ENCODE measurements around the gene MSN.
A peak's percentile ranks its signal among the peaks of the same experiment; 100 is the strongest.

The MSN gene

DNA sequence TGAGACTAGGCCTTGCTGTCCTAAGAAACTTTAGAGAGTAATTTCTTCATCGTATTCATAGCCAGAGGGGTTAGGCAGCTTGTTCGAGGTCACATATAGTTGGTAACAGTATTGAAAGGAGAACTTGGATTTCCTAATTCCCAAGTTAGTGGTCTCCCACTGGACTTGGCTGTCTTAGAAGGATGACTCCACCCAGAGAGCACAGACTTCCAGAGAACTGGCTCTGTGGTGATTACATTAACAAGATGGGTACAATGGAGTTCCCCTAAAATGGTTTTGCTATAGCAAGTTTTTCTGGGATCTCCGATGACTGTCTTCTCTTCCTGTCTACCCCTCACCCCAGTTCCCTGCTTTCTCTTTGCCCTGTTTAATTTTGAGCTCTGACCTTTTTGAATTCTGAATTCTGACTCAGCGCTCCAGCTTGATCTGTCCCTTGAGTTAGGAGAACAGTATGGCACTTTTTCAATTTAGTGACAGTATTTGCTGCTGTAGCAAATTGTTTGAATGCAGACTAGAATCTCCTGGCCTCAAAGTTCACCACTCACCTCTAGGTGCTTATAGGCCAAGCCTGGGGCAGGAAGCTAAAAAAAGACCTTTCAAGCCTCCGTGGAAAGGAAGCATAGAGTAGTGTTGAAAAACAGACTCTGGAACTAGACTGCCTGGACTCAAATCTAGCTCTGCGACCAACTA is 6.9 kb downstream of the MSN start:
- DNase-seq = peak; percentile 57 to 59

DNA sequence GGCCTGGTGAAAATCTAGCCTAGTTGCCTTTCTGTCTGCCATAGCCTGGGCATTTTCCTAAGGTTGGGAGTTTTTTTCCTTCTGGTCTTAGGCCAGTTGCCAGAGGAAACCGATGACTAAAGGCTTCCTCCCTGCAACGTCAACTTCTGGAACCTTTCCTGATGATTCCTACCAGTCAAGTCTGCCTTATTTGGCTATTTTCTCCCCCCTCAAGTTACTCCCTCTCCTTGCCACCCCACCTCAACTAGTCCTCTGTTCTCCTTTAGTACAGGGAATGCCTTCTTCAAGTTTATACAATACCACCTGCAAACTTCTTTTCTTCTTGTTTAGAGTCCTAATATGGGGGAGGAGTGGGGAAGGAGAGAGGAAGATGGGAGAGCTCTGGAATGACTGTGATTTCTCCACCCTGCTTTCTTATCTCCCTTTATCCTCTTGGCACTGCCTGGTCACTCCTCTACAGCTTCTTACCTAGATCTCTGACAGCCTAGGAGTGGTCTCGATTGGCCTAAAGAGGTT is 10.6 kb downstream of the MSN start:
- DNase-seq = no peak

GRCh38 chrX:65679071-65679540 is 11.7 kb downstream of the MSN start:
- peak; percentile 68 to 76 for DNase-seq

DNA sequence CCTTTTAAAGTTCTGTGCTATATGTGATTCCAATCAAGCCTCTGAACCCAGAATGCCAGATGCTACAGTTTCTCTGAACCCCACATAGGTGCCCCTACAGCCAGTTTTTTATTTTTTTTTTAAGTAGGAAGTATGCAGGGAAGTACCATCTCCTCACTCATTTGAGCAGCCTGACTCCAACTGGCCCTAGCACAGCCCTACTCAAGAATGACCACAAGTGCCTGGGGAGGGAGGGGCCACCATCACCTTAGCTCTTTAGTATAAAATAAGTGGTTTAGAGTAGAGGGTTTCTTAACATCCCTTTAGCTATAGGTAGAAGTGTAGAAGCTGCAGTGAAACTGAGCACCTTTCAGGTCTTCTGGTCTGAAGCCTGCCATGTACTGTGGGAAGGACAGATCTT is 14.4 kb downstream of the MSN start:
- no peak for DNase-seq

DNA sequence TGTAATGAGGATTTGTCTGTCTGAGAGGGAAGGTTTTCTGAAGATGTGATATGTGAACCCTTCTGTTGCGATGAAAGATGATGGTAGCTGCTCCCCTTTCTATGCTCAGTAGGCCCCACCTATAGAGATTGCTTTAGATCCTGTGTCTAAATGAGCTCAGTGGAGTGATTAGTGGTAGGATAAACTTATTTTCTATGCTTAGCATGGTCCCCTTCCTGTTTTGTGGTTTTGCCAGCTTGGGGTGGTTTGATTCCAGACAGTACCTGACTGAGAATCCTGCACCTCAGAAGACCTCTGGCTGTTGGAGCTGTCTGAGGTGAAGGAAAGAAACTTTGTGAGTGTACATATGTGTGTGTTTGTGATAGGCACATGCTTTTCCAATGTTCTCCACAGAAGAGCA is 17.7 kb downstream of the MSN start:
- DNase-seq = no peak

DNA sequence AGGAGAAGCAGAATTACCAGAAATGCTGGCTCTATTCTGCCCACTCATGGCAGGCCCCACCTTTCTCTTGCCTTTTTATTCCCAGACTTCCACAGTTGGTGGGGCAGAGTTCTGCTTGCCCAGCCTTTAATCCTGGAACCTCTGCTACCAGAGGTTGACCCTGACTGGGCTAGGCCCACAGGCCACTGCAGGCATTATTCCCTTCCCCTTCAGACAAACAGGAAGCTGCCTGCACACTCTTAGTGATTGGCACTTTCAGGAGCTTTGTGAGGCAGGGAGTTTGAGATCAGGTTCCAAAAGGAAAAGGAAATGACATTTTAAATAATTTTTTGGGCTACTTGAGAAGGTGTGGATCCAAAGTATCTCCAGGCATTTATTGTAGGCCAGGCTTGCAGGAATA is 18.8 kb downstream of the MSN start:
- DNase-seq = peak in 1 of 2 donors; percentile 35

GRCh38 chrX:65687367-65687766 is 19.9 kb downstream of the MSN start:
- no peak for DNase-seq

- DNase-seq = peak; percentile 83 to 86
Measured at GRCh38 chrX:65688403-65688871, 21.0 kb downstream of the MSN start.

DNA sequence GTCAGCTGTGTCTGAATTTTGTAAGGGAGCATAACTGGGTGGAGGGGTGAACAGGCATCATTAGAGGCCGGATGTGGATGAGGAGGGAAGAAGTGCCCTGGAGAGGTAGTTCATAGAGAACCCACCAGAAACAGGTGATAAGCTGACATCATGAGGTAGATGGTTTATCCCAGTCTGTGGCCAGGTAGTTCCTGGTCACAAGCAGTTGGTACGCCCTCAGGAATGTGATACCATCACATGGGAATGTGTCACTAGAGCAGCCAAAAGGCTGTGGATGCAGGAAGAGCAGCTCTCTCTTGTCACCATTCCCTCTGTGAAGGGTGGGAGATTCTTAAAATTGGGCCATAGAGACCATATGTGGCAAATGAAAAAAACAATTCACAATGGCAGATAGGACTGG is 21.9 kb downstream of the MSN start:
- DNase-seq = no peak

GRCh38 chrX:65690057-65690855 is 22.8 kb downstream of the MSN start:
- peak; percentile 50 to 70 for DNase-seq

- DNase-seq = no peak
Measured at GRCh38 chrX:65695849-65696449, 28.5 kb downstream of the MSN start.

DNA sequence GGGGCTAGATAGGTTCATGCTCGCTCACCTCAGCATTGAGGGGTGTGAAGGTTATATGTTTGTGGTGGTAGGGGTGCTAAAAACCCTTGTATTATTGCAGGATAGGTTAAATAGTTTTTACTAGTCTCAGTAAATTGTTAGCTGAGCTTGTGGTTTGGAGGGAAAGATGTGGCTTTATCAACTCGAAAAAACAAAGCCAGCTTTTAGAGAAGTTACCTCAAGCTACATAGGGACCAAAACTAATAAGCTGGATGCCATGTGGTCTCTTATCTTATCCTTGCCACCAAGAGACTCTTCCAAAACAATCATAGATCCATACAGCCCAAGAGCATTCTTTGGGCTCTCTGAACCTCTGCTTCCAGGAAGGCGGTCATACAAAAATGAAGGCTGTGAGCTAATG is 29.2 kb downstream of the MSN start:
- no peak for DNase-seq

DNA sequence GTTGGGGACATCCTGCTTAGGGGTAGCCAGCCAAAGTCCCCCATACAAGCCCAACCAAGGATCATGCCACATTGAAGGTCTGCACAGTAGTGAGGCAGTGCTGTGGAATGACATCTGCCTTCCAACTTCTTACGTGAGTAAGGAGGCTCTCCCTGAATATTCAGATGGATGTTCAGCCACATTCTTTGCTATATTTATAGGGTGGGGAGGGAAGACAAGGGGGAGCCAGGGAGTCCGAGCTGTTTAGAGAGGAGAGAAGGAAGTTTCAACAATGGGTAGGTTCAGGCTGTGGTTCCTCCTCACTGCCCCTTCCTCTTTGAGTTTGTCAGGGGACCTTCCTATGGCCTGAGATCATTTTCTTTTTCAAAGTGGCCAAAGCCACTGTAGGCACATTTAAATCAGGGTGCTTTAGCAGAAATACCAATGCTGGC is 29.8 kb downstream of the MSN start:
- peak; percentile 46 to 67 for DNase-seq

DNA sequence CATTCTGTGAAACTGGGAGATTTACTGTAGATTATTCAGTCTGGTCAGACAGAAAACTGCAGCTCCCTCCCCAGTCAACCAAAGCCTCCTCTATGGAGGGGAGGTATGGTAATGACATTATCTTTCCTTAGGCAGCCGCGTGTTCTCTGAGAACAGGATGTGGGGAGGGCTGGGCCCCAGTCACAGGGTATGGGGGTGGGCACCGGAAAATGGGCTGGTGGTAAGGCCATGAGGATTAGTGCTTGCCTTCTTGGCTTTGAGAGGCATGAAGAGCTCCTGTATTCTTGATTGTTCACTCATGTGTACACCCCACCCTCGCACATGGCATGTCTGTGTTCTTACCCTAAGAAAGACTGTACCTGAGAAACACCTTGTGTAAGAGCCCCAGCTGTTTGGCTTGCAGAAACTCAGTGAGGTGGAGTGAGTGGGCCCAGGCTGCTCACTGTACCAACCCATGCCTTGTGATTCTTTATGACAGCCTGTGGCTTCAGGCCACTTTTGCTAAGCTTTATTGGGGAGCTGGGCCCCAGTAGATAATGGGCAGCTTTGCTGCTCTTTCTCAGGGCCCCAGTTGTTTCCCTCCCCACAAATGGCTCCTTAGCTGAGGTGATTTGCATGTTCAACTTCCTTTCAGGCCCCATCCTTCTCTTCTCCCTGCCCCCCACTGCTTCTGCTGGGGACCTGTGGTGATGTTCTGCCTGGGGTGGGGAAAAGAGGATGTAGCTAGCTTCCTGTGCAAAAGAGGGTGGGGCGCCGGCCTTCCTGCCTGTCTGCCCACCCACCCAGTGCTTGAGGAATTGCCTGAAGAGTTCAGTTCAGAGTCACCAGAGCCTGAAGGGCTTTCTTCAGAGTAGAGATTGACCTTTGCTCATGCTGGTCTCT is 30.7 kb downstream of the MSN start:
- DNase-seq = peak; percentile 84 to 90

- no peak for DNase-seq
Measured at GRCh38 chrX:65702956-65703355, 35.5 kb downstream of the MSN start.

DNA sequence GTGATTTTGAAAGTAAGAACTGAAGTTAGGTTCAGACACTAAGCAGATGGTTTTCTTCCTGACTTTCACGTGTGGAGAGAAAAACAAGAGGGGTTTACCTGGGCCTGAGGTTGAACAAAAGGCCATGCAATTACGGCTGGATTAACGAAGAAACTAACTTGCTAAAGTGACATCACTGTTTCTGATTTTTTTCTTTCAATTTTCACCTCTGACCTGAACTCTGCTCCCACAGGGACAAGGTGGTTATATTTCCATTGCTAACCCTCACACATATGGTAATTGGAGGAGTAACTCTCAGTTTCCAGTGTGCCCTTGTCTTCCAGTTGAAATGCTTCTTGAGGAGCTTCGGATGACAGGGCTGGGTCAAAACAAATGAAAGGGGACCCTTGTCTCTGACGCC is 38.0 kb downstream of the MSN start:
- DNase-seq = no peak

- DNase-seq = no peak
Measured at GRCh38 chrX:65706041-65706828, 38.8 kb downstream of the MSN start.

- DNase-seq = peak; percentile 37 to 57
Measured at GRCh38 chrX:65707151-65707550, 39.7 kb downstream of the MSN start.

DNA sequence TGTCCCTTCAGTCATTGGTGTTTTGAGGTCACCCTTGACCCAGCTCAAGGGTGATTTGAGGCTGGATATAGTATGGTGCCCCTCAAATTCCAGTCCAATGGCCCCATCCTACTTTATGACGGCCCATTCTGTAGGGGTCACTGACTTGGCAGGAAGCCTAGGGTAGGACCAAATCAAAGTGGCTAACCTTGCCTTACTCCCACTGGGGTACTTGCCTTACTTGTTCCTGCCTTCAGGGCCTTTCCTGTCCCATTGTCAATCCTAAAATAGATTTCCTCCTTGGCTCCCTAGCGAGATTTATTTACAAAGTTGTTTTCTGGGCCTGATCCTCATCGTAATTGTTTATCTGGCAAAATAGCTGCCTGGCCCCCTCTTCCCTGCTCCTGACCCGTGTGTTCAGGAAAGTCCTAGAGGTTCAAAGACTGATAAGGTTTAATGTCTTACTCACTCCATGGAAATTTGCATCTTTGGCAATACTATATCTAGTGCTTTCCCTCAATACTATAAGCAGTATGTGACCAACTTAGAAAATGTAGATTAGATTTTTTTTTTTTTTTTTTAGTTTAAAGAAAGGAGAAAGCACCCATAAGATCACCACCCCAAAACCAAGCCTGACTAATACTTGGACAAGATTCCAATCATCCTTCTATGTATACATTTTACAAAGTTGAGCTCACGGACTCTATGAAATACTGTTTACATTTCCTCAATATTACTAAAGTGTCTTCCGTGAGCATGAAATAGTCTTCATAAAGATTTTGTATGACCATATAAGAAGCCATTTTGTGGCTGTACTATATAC is 44.8 kb downstream of the MSN start:
- no peak for DNase-seq

DNA sequence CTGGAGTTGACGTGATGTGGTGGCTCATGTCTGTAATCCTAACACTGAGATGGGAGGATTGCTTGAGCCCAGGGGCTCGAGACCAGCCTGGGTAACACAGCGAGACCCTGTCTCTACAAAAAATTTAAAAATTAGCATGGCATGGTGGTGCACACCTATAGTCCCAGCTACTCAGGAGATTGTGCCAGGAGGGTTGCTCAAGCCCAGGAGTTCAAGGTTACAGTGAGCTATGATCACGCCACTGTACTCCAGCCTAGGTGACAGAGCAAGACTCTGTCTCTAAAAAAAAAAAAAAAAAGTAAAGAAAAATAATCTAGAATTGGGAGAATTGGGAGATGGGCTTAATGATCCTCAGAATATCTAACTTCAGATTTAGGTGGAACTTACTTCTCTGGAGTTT is 51.1 kb downstream of the MSN start:
- no peak for DNase-seq

Data from inflammatory macrophage (primary cell).